ENCODE results near the gene POLR3H.
"Not testable (repeated sequence)": the region's sequence is repeated elsewhere in the genome, so short reads cannot be mapped to it uniquely, and the experiment has no call there.

POLR3H gene

GRCh38 chr22:41574847-41575381 lies 30.6 kb upstream of the POLR3H start:
- H3K36me3 ChIP-seq (ENCODE audit: insufficient read depth, low read length): no peaks in the 10 kb centered on the region

GRCh38 chr22:41573677-41574076 lies 29.4 kb upstream of the POLR3H start:
- Histone ChIP-seq H3K36me3 (ENCODE audit: insufficient read depth, low read length) (no peaks in the 10 kb centered on the region), H3K9me3 (ENCODE audit: control insufficient read depth, insufficient read depth, low read length) (no peaks in the 10 kb centered on the region), H3K9ac (ENCODE audit: low read depth, low read length) (no peak overlapping the region), H3K4me1 (ENCODE audit: insufficient read depth, low read length) (no peaks in the 10 kb centered on the region)

More at GRCh38 chr22:41574847-41575381, 30.6 kb upstream of the POLR3H start:
- Histone ChIP-seq H3K9me3 (ENCODE audit: control insufficient read depth, insufficient read depth, low read length) (no peaks in the 10 kb centered on the region), H3K9ac (ENCODE audit: low read depth, low read length) (no peak overlapping the region), H3K4me1 (ENCODE audit: insufficient read depth, low read length) (no peaks in the 10 kb centered on the region)

GRCh38 chr22:41572305-41572704 lies 28.0 kb upstream of the POLR3H start:
- H3K9me3 ChIP-seq (ENCODE audit: control insufficient read depth, insufficient read depth, low read length); H3K4me1 ChIP-seq (ENCODE audit: insufficient read depth, low read length); H3K9ac ChIP-seq (ENCODE audit: low read depth, low read length); H3K36me3 ChIP-seq (ENCODE audit: insufficient read depth, low read length): not testable (repeated sequence)

- Histone ChIP-seq H3K9ac (ENCODE audit: low read depth, low read length) (no peak overlapping the region), H3K4me1 (ENCODE audit: insufficient read depth, low read length) (no peaks in the 10 kb centered on the region), H3K36me3 (ENCODE audit: insufficient read depth, low read length) (no peaks in the 10 kb centered on the region)
Observed at GRCh38 chr22:41571786-41572185, 27.5 kb upstream of the POLR3H start.

GRCh38 chr22:41570221-41570620 lies 26.0 kb upstream of the POLR3H start:
- Histone ChIP-seq H3K9ac (ENCODE audit: low read depth, low read length) (no peak overlapping the region), H3K4me1 (ENCODE audit: insufficient read depth, low read length) (no peaks in the 10 kb centered on the region), H3K9me3 (ENCODE audit: control insufficient read depth, insufficient read depth, low read length) (no peaks in the 10 kb centered on the region), H3K36me3 (ENCODE audit: insufficient read depth, low read length) (no peaks in the 10 kb centered on the region)

More at GRCh38 chr22:41571786-41572185, 27.5 kb upstream of the POLR3H start:
- no peaks in the 10 kb centered on the region for H3K9me3 ChIP-seq (ENCODE audit: control insufficient read depth, insufficient read depth, low read length)

- H3K9ac ChIP-seq (ENCODE audit: low read depth, low read length): no peak overlapping the region
- no peaks in the 10 kb centered on the region for H3K9me3 ChIP-seq (ENCODE audit: control insufficient read depth, insufficient read depth, low read length)
- no peaks in the 10 kb centered on the region for H3K36me3 ChIP-seq (ENCODE audit: insufficient read depth, low read length)
- H3K4me1 ChIP-seq (ENCODE audit: insufficient read depth, low read length): no peaks in the 10 kb centered on the region
Observed at GRCh38 chr22:41568811-41569210, 24.5 kb upstream of the POLR3H start.

- no peak overlapping the region for H3K9ac ChIP-seq (ENCODE audit: low read depth, low read length)
- no peaks in the 10 kb centered on the region for H3K9me3 ChIP-seq (ENCODE audit: control insufficient read depth, insufficient read depth, low read length)
Observed at GRCh38 chr22:41567512-41567768, 23.2 kb upstream of the POLR3H start.

GRCh38 chr22:41565403-41566054 lies 21.3 kb upstream of the POLR3H start:
- Histone ChIP-seq H3K9me3 (ENCODE audit: control insufficient read depth, insufficient read depth, low read length) (no peaks in the 10 kb centered on the region), H3K4me1 (ENCODE audit: insufficient read depth, low read length) (peaks cover 15% of the 10 kb centered on the region), H3K36me3 (ENCODE audit: insufficient read depth, low read length) (no peaks in the 10 kb centered on the region), H3K9ac (ENCODE audit: low read depth, low read length) (no peak overlapping the region)

More at GRCh38 chr22:41567512-41567768, 23.2 kb upstream of the POLR3H start:
- Histone ChIP-seq H3K4me1 (ENCODE audit: insufficient read depth, low read length) (peaks cover 7% of the 10 kb centered on the region), H3K36me3 (ENCODE audit: insufficient read depth, low read length) (no peaks in the 10 kb centered on the region)

- H3K36me3 ChIP-seq (ENCODE audit: insufficient read depth, low read length): no peaks in the 10 kb centered on the region
- H3K9ac ChIP-seq (ENCODE audit: low read depth, low read length): no peak overlapping the region
- peaks cover 20% of the 10 kb centered on the region for H3K4me1 ChIP-seq (ENCODE audit: insufficient read depth, low read length)
- H3K9me3 ChIP-seq (ENCODE audit: control insufficient read depth, insufficient read depth, low read length): no peaks in the 10 kb centered on the region
Observed at GRCh38 chr22:41564563-41564962, 20.3 kb upstream of the POLR3H start.

- Histone ChIP-seq H3K9me3 (ENCODE audit: control insufficient read depth, insufficient read depth, low read length) (no peaks in the 10 kb centered on the region), H3K9ac (ENCODE audit: low read depth, low read length) (peak overlapping the region; percentile 25; the same call in 1 of the 2 replicates), H3K4me1 (ENCODE audit: insufficient read depth, low read length) (peaks cover 20% of the 10 kb centered on the region), H3K36me3 (ENCODE audit: insufficient read depth, low read length) (no peaks in the 10 kb centered on the region)
Observed at GRCh38 chr22:41563051-41563711, 18.9 kb upstream of the POLR3H start.

- Histone ChIP-seq H3K4me1 (ENCODE audit: insufficient read depth, low read length) (peaks cover 25% of the 10 kb centered on the region), H3K9ac (ENCODE audit: low read depth, low read length) (no peak overlapping the region; the same call in 1 of the 2 replicates), H3K9me3 (ENCODE audit: control insufficient read depth, insufficient read depth, low read length) (no peaks in the 10 kb centered on the region), H3K36me3 (ENCODE audit: insufficient read depth, low read length) (no peaks in the 10 kb centered on the region)
Observed at GRCh38 chr22:41562461-41562860, 18.2 kb upstream of the POLR3H start.

GRCh38 chr22:41561788-41562187 lies 17.5 kb upstream of the POLR3H start:
- Histone ChIP-seq H3K9ac (ENCODE audit: low read depth, low read length) (0 out of 2 replicates have a peak overlapping the region, but pooled peaks have one; percentile 58), H3K36me3 (ENCODE audit: insufficient read depth, low read length) (no peaks in the 10 kb centered on the region), H3K4me1 (ENCODE audit: insufficient read depth, low read length) (peaks cover 26% of the 10 kb centered on the region), H3K9me3 (ENCODE audit: control insufficient read depth, insufficient read depth, low read length) (no peaks in the 10 kb centered on the region)

- H3K36me3 ChIP-seq (ENCODE audit: insufficient read depth, low read length): no peaks in the 10 kb centered on the region
- H3K4me1 ChIP-seq (ENCODE audit: insufficient read depth, low read length): peaks cover 26% of the 10 kb centered on the region
- no peaks in the 10 kb centered on the region for H3K9me3 ChIP-seq (ENCODE audit: control insufficient read depth, insufficient read depth, low read length)
- H3K9ac ChIP-seq (ENCODE audit: low read depth, low read length): peak overlapping the region; percentile 58
Observed at GRCh38 chr22:41561335-41561734, 17.1 kb upstream of the POLR3H start.

GRCh38 chr22:41560095-41560471 lies 15.8 kb upstream of the POLR3H start:
- Histone ChIP-seq H3K36me3 (ENCODE audit: insufficient read depth, low read length) (no peaks in the 10 kb centered on the region), H3K4me1 (ENCODE audit: insufficient read depth, low read length) (peaks cover 26% of the 10 kb centered on the region), H3K9me3 (ENCODE audit: control insufficient read depth, insufficient read depth, low read length) (no peaks in the 10 kb centered on the region), H3K9ac (ENCODE audit: low read depth, low read length) (peak overlapping the region; percentile 58)

- not testable (repeated sequence) for H3K36me3 ChIP-seq (ENCODE audit: insufficient read depth, low read length); H3K9ac ChIP-seq (ENCODE audit: low read depth, low read length); H3K9me3 ChIP-seq (ENCODE audit: control insufficient read depth, insufficient read depth, low read length)
- peaks cover 26% of the 10 kb centered on the region for H3K4me1 ChIP-seq (ENCODE audit: insufficient read depth, low read length)
Observed at GRCh38 chr22:41558241-41558630, 14.0 kb upstream of the POLR3H start.

Measured in ES-I3 (cell line).